ENCODE measurements around the gene ANKRD33. TPM values are rescaled to one million over a fixed set of nuclear protein-coding genes. Genes with fewer than 3 reads are reported as not detected.
A peak's percentile ranks its signal among the peaks of the same experiment; 100 is the strongest.

The ANKRD33 gene
- total and polyA plus RNA-seq, 2 experiments from 2014 or later, result 0.27 to 1.7 TPM

DNA sequence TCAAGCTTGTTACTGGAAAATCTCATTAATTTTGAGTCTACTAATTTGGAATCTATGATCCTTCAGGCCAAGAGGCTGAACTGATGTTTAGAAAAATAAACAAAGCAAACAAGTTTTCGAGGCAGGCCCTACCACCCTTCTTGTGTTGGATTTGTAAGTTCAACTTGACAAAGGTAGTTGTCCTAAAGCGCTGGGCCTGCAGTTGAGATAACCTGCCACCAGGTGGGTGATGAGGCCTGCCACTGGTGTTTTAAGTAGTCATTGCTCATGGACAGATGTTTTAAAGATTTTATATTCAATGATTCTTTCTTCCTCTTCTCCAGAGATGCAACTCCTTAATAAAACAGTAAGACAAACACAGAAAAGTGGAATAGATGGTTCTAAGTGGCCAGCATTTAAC is 38.8 kb downstream of the ANKRD33 start:
- no peak overlapping the region for H3K27ac Mint-ChIP-seq
- H3K4me3 ChIP-seq, result no peak overlapping the region

GRCh38 chr12:51932218-51933076 is 44.5 kb downstream of the ANKRD33 start:
- DNase-seq (ENCODE audit: low spot score) (no peak), ATAC-seq (no peak)
- Mint-ChIP-seq H3K4me1 (peaks cover 2% of the 10 kb centered on the region; the same call in 2 of the 3 replicates), H3K4me3 (no peak overlapping the region), H3K36me3 (ENCODE audit: low read depth) (no peaks in the 10 kb centered on the region), H3K27me3 (ENCODE audit: insufficient read depth, low read depth, poor library complexity) (peaks cover 1% of the 10 kb centered on the region), H3K27ac (no peak overlapping the region), H3K9me3 (no peaks in the 10 kb centered on the region)
- TF ChIP-seq CTCF (conservative IDR thresholded peaks at IDR 0.05; ENCODE audit: low read depth in 2 of 2), result no peak
- H2AFZ ChIP-seq, result no peak overlapping the region
- no peaks in the 10 kb centered on the region for H3K36me3 ChIP-seq (ENCODE audit: insufficient read depth)
- H3K4me3 ChIP-seq, result no peak overlapping the region
- no peaks in the 10 kb centered on the region for H3K4me1 ChIP-seq (ENCODE audit: insufficient read depth)
- H3K79me2 ChIP-seq (replicated peaks; ENCODE audit: insufficient read depth), result no peaks in the 10 kb centered on the region
- no peaks in the 10 kb centered on the region for H3K27me3 ChIP-seq (ENCODE audit: insufficient read depth)
- no peaks in the 10 kb centered on the region for H3F3A ChIP-seq (replicated peaks; ENCODE audit: low read depth)
- no peaks in the 10 kb centered on the region for H3K9me2 ChIP-seq (ENCODE audit: insufficient read depth)
- H4K20me1 ChIP-seq (replicated peaks; ENCODE audit: insufficient read depth), result no peaks in the 10 kb centered on the region
- no peak overlapping the region for H3K4me2 ChIP-seq
- H3K27ac ChIP-seq (ENCODE audit: low read depth), result no peak overlapping the region

More for the DNA sequence above, 38.8 kb downstream of the ANKRD33 start:
- Histone ChIP-seq H3K4me1 (ENCODE audit: insufficient read depth) (0 out of 2 replicates have a peak, but pooled peaks cover 4% of the 10 kb centered on the region), H3K27me3 (ENCODE audit: insufficient read depth) (peaks cover 14% of the 10 kb centered on the region), H3K79me2 (replicated peaks; ENCODE audit: insufficient read depth) (no peaks in the 10 kb centered on the region), H3K36me3 (ENCODE audit: insufficient read depth) (no peaks in the 10 kb centered on the region), H2AFZ (no peak overlapping the region), H4K20me1 (replicated peaks; ENCODE audit: insufficient read depth) (no peaks in the 10 kb centered on the region), H3K4me2 (no peak overlapping the region), H3K9me2 (ENCODE audit: insufficient read depth) (no peaks in the 10 kb centered on the region), H3F3A (replicated peaks; ENCODE audit: low read depth) (no peaks in the 10 kb centered on the region), H3K27ac (ENCODE audit: low read depth) (no peak overlapping the region)
- ATAC-seq (peak; percentile 23), DNase-seq (ENCODE audit: low spot score) (peak; percentile 74)
- peaks cover 14% of the 10 kb centered on the region for H3K4me1 Mint-ChIP-seq
- TF ChIP-seq CTCF (conservative IDR thresholded peaks at IDR 0.05; ENCODE audit: low read depth in 2 of 2) (peak; percentile 69 to 75), EZH2phosphoT487 (IDR thresholded peaks at IDR 0.05; ENCODE audit: unreplicated experiment) (no peak), STAT1 (IDR thresholded peaks at IDR 0.05; ENCODE audit: unreplicated experiment) (no peak)
- no peak overlapping the region for H3K4me3 Mint-ChIP-seq
- peaks cover 8% of the 10 kb centered on the region for H3K27me3 Mint-ChIP-seq (ENCODE audit: insufficient read depth, low read depth, poor library complexity)
- H3K36me3 Mint-ChIP-seq (ENCODE audit: low read depth), result no peaks in the 10 kb centered on the region
- H3K9me3 Mint-ChIP-seq, result no peaks in the 10 kb centered on the region

DNA sequence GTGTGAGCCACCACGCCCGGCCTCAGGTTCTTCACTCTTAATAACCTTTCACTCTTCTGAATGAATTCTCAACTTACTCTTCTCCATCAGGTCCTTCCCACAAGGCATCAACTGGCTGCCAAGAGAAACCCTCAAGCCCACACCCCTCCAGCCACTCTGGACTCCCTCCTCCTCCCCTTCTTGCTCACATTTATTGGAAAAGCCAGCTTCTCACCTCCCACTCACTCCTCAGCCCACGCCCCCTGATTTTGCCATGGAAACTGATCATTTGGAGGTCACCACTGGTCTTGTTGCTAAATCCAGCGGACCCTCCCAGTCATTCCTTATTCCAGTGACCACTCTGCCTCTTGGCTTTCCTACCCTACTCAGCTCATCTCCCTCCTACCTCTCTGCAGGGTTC is 46.2 kb downstream of the ANKRD33 start:
- H3K36me3 Mint-ChIP-seq (ENCODE audit: low read depth), result no peaks in the 10 kb centered on the region
- Histone ChIP-seq H3K36me3 (ENCODE audit: insufficient read depth) (no peaks in the 10 kb centered on the region), H3K79me2 (replicated peaks; ENCODE audit: insufficient read depth) (no peaks in the 10 kb centered on the region), H3K4me2 (no peak overlapping the region), H3K9me2 (ENCODE audit: insufficient read depth) (no peaks in the 10 kb centered on the region), H3F3A (replicated peaks; ENCODE audit: low read depth) (no peaks in the 10 kb centered on the region), H4K20me1 (replicated peaks; ENCODE audit: insufficient read depth) (no peaks in the 10 kb centered on the region), H2AFZ (no peak overlapping the region), H3K27me3 (ENCODE audit: insufficient read depth) (no peaks in the 10 kb centered on the region), H3K27ac (ENCODE audit: low read depth) (no peak overlapping the region), H3K4me3 (no peak overlapping the region), H3K4me1 (ENCODE audit: insufficient read depth) (no peaks in the 10 kb centered on the region)
- H3K27me3 Mint-ChIP-seq (ENCODE audit: insufficient read depth, low read depth, poor library complexity), result peaks cover 3% of the 10 kb centered on the region
- no peak for TF ChIP-seq POLR2AphosphoS5 (IDR thresholded peaks at IDR 0.05; ENCODE audit: low read depth)
- peaks cover 2% of the 10 kb centered on the region; the same call in 2 of the 3 replicates for H3K4me1 Mint-ChIP-seq
- no peak overlapping the region for H3K4me3 Mint-ChIP-seq
- H3K27ac Mint-ChIP-seq, result no peak overlapping the region
- H3K9me3 Mint-ChIP-seq, result no peaks in the 10 kb centered on the region
- ATAC-seq (no peak), DNase-seq (ENCODE audit: low spot score) (no peak)
